Femur (tissue), 1 donor: ENCODE measurements around the gene IGFL4.

Source experiments
- DNase-seq: peaks from one replicate; pipeline ENCODE4 v3.0.0-alpha.2; 2017

The IGFL4 gene

GRCh38 chr19:46040952-46041500 is at the start of gene IGFL4:
Gene IGFL4, minus strand, starts transcription at chr19:46041002. Its CDS starts 40 bp downstream, at chr19:46040962.
- no peak for DNase-seq

GRCh38 chr19:46090444-46090843 is 49.6 kb upstream of the IGFL4 start:
- DNase-seq, result no peak

- no peak for DNase-seq
These were observed 48.6 kb upstream of the IGFL4 start for GRCh38 chr19:46089432-46089831.

GRCh38 chr19:46088101-46088500 is 47.3 kb upstream of the IGFL4 start:
- DNase-seq, result no peak

- DNase-seq, result no peak
These were observed 45.1 kb upstream of the IGFL4 start for GRCh38 chr19:46085888-46086287.

GRCh38 chr19:46082728-46083050 is 41.9 kb upstream of the IGFL4 start:
- no peak for DNase-seq

GRCh38 chr19:46081928-46082727 is 41.3 kb upstream of the IGFL4 start:
- no peak for DNase-seq

- peak; percentile 40 for DNase-seq
These were observed 39.8 kb upstream of the IGFL4 start for GRCh38 chr19:46080561-46080960.

- DNase-seq, result no peak
These were observed 38.8 kb upstream of the IGFL4 start for GRCh38 chr19:46079576-46079975.

- DNase-seq, result peak; percentile 32
These were observed 38.0 kb upstream of the IGFL4 start for GRCh38 chr19:46078573-46079332.

GRCh38 chr19:46077815-46078167 is 37.0 kb upstream of the IGFL4 start:
- no peak for DNase-seq

GRCh38 chr19:46076951-46077814 is 36.4 kb upstream of the IGFL4 start:
- DNase-seq, result peak; percentile 56

GRCh38 chr19:46076031-46076880 is 35.5 kb upstream of the IGFL4 start:
- no peak for DNase-seq

- no peak for DNase-seq
These were observed 32.6 kb upstream of the IGFL4 start for GRCh38 chr19:46073268-46073922.

GRCh38 chr19:46069806-46070341 is 29.1 kb upstream of the IGFL4 start:
- DNase-seq, result no peak

GRCh38 chr19:46068345-46069258 is 27.8 kb upstream of the IGFL4 start:
- DNase-seq, result no peak

- DNase-seq, result no peak
These were observed 26.9 kb upstream of the IGFL4 start for GRCh38 chr19:46067691-46068090.

GRCh38 chr19:46066471-46066870 is 25.7 kb upstream of the IGFL4 start:
- DNase-seq, result no peak

GRCh38 chr19:46065486-46066071 is 24.8 kb upstream of the IGFL4 start:
- DNase-seq, result no peak

GRCh38 chr19:46063201-46063600 is 22.4 kb upstream of the IGFL4 start:
- no peak for DNase-seq
